AG08395 (cell line): ENCODE data around the gene PPP1R26.
"Not testable (repeated sequence)": the region's sequence is repeated elsewhere in the genome, so short reads cannot be mapped to it uniquely, and the experiment has no call there.

ENCODE experiments used
- DNase-seq: peaks from one replicate; pipeline ENCODE4 v3.0.0; 2012; ENCODE audit warnings: mixed read lengths, low spot score

Gene PPP1R26

DNA sequence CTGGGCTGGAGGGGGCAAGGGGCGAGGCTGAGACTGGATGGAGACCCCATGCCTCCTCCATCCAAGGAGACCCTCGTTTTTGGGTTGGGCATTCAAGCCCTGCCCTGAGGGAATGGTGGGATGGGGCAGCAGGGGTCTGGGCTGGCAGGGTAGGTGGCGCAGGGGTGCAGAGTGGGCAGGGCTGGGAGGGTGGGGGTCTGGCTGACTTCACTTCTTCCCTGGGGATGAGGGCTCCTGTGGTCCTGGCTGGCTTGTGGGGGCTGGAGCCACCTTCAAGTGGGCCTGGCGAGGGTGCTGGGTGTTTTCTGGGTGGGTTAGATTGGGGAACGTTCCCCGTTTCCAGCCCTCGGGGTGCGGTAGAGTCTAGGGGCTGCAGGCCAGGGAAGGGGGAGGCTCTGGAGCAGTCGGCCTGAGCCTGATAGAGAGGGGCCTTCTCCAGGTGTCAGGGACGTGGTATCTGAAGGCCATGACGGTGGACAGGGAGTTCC lies 42.1 kb downstream of the PPP1R26 start:
- DNase-seq: no peak

- DNase-seq: no peak
Measured at GRCh38 chr9:135522137-135522877, 42.7 kb downstream of the PPP1R26 start.

- no peak for DNase-seq
Measured at GRCh38 chr9:135522931-135523330, 43.3 kb downstream of the PPP1R26 start.

DNA sequence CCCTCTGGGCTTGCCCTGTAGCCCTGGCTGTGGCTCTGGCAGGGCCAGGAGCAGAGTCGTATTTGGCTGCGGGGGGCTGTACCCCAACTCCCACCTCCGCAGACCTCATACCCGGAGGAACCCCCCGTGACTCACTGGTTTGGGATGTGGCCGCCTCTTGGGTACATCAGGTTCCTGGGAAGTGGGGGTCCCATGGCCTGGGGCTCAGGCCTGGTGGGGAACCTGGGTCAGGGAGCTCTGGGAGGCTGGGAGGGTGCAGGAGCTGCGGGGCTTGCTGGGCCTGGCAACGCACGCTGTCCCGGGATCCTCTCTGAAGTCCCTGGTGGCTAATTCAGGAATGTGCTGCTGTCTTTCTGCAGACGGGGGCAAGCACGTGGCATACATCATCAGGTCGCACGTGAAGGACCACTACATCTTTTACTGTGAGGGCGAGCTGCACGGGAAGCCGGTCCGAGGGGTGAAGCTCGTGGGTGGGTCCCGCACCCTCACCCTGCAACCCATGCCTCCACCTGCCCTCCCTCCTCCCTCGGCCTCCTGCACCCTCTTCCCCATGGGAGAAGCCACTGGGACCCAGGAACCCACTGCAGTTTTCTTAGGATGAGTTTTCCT lies 44.0 kb downstream of the PPP1R26 start:
- DNase-seq: no peak

DNA sequence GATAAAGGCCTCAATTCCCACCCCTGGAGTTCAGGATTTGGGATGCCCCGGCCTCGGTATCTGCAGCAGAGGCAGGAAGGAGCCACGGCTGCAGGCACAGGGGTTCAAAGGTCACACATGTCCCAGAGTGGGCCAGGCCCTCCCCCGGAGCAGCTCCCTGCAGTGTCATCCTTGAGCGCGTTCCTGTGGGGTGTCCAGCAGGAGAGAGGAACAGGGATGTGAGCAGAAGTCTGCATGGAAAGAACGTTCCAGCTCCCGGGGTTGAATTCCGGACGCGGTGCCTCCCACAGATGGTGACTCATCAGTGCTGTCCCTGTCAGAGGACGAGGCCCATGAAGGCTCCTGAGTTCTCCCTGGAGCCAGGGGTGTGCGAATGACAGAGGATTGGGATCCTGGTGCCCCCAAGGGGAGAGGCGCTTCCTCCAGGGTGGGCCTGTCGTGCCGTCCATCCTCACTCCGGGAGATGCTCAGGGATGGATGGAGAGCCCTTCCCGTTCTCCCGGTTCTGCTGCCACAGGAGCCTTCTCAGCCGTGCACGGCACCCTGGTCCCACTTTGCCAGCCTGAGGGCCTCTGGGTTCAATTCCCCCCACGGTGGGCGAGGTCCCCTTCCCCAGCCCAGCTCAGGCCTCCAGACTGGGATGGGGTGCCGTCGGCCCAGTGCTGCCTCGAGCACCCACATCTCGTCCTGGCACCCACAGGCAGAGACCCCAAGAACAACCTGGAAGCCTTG lies 44.7 kb downstream of the PPP1R26 start:
- DNase-seq: peak; percentile 50

DNA sequence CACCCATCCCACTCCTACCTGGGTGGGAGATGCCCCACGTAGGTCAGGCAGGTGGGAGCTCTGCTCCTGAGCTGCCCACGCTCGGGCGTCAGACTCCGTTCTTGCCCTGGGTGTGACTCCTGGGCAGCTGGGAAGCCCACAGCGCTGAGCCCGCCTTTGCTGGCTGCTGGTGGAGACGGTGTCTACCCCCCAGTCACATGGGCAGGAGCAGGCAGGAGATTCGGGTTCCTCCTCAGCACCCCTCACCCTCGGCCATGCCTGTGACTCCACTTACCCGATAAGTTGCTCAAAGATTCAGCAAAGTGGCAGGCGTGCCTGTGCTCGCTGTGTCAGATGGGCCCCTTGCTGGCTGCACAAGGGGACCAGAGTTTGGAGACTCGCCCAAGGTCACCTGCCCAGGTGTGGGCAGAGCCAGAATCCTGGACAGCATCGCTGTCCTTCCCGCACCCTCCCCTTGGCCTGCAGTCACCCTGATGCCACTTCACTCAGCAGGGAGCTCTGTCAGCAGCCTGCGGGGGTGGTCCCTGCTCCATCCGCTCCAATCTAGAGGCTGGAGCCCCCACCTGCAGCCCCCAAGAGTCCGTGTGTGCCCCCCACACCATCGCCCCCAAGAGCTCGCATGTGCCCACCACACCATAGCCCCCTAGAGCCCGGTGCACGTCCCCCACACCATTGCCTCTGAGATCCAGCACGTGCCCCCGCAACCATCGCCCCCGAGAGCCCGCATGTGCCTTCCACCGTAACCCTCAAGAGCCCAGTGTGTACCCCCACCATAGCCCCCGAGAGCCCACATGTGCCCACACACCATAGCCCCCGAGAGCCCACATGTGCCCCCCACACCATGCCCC lies 45.9 kb downstream of the PPP1R26 start:
- no peak for DNase-seq

DNA sequence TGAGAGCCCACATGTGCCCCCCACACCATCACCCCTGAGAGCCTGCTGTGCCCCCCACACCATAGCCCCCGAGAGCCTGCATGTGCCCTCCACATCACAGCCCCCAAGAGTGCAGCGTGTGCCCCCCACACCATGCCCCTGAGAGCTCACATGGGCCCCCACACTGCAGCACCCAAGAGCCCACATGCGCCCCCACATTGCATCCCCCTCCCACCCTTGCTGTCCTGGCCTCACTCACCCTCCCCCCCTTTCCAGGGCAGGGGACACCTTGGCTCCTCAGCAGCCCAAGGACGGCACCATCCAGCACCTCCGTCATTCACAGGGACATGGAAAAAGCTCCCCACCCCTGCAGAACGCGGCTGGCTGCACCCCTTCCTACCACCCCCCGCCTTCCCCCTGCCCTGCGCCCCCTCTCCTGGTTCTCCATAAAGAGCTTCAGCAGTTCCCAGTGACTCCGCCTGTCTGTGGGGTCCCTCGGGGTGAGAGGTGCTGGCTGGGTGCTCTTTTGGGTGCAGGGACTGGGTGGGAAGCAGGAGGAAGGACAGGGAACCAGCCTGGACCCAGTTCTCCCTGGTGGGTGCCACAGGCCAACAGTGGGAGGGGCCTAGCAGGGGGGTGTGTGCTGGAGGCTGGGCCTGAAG lies 46.6 kb downstream of the PPP1R26 start:
- no peak for DNase-seq

DNA sequence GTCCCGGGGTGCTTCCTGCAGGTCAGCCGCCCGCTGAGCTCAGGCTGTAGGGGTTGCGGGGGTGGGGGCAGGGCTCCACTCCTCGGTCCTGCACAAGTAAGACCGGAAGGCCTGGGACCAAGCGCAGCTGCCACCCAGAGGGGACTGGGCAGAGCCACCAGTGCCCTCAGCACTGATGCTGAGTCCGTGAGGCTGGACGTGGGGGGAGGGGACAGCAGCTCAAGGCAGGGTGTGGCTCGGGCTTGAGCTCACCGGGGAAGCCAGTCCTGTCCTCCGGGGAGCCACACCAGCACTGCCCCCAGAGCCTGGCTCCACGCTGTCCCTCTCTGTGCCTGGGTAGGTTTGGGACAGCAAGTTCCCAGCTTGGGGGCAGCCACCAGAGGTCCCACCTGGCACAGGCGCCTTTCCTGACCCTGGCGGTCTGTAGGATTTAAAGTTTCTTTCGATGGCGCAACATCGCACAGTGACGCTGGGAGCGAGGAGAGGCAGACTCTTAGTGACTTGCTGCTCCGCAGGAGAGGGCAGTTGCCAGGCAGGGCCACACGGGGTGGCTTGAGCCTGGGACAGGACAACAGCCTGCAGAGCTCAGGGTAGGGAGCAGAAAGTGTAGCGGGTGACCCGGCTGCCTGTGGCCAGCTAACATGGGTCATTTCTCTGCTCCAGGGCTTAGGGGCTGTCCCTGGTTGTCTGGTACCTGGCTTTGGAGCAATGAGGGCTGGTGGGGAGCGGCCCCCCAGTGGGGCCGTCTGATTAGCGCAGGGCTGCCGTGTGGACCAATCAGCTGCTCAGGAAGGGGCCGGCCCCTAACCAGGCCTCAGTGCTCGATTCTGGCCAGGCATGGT lies 47.4 kb downstream of the PPP1R26 start:
- DNase-seq: no peak

DNA sequence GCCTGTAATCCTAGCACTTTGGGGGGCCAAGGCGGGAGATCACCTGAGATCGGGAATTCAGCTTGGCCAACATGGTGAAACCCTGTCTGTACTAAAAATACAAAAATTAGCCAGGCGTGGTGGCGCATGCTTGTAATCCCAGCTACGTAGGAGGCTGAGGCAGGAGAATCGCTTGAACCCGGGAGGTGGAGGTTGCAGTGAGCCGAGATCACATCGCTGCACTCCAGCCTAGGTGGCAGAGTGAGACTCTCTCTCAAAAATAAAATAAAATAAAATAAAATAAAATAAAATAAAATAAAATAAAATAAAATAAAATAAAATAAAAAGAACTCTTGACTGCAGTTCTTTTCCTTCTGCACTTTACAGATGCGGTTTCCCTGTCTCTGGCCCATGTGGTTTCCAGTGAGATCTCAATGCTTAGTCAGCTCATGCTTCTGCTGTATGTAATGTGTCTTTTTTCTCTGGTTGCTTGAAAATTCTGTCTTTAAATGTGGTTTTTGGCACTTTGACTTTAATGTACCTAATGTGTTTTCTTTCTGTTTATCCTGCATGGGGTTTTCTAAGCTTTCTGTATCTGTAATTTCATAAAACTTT lies 49.4 kb downstream of the PPP1R26 start:
- DNase-seq: not testable (repeated sequence)

DNA sequence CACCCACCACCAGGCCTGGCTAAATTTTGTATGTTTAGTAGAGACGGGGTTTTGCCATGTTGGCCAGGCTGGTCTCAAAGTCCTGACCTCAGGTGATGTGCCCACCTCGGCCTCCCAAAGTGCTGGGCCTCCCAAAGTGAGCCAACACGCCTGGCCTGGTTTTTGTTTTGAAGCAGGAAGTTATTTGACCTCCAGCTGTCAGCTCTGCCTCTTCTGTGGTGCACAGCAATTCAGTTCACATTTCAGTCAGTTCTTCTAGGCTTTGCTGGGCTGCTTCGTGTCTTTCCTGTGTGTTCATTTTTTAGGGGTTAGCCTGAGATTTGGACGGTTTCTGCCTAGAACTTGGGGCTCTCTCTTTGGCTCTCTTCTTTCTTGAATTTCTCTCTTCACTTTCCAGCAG lies 50.6 kb downstream of the PPP1R26 start:
- DNase-seq: no peak

DNA sequence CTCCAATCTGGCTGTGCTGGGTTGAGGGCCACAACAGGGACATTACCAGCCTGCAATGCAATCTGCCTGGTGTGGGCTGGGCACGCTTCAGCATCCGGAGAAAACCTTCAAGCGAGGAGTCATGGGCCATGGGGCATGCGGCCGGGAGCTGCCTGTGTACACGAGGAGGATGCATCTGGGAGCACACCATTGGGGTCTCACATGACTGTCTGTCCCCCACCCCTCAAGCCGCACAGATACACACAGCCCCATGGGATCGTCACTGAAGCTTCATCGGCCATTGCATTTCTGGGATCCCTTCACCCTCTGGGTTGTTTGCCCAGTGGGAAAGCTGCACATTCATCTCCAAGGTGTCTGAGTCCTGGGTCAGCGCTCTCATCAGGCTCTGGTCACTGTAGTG lies 51.5 kb downstream of the PPP1R26 start:
- DNase-seq: no peak

DNA sequence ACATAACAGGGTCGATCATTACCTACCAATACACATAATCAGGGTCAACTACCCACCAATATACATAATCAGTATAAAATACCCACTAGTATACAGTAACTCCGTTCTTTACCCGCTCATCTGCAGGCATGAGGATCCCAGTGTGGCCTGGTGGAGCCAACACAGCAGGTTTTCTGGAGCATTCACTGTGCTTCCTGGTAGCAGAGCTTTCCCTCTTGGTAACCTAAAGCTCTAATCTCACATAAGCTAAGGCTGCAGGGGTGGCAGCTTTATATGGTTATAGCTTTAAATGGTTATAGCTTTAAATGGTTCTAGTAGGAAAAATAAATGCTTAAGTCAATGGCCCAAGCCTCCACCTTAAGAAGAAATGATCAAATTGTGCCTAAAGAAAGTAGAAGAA lies 53.5 kb downstream of the PPP1R26 start:
- no peak for DNase-seq

DNA sequence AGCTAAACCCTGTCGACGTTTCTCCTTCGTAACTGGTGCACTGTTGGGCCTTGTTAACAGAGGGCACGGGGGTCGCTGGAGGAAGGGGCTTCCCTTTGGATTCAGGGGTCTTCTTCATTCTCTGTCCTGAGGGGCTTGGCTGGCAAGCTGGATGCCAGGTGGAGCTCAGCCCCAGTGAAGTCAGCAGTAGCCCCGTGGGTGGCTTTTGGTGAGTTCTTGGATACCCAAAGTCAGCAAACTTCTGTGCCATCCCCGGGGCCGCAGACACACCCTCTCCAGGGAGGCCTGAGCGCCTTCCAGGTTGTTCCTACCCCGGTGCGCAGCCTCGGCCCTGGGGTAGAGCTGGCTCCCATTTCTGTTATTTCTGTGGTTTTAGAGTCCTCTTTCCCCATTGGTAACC lies 54.1 kb downstream of the PPP1R26 start:
- no peak for DNase-seq

DNA sequence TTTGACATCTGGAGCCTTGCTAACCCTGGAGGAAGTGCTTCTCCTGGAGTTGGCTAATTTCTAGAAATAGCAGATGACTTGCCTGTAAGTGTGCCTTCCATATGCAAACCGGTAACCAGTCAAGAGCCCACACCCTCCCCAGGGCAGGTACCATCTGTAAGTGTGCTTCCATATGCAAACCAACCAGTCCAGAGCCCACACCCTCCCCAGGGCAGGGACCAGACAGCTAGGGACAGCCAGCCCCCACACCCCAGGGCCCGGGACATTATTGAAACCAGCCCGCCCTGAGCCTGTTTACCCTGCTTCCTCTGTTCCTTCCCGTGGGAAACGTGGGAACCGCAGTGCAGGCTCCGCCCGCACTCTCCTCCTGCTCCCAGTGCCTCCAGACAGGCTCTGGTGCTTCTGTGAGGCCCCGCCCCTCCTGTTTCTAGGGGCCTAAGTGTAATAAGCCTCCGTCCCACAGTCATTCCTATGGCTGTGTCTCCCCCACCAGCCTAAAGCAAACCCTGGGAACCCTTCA lies 54.7 kb downstream of the PPP1R26 start:
- not testable (repeated sequence) for DNase-seq

GRCh38 chr9:135534826-135535225 lies 55.2 kb downstream of the PPP1R26 start:
- not testable (repeated sequence) for DNase-seq

GRCh38 chr9:135535631-135536030 lies 56.0 kb downstream of the PPP1R26 start:
- DNase-seq: not testable (repeated sequence)

DNA sequence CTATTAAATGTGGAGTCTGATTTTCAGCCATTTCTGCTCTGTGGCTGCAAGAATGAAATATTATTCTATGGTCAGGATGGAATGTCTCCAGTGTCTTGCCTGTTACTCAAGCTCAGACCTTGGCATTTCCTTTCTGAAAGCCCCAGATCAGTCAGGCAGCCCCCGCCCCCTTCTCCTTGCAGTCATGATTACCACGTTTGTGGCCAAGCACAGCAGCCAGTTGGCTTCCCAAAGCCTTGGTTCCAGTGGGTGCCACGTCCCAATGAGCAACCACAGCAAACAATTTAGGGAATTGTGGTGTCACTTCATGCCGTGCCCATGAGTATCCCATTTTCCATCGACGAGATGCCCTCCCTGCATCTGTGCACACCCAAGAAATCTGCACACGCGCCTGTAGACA lies 56.6 kb downstream of the PPP1R26 start:
- DNase-seq: peak; percentile 51
